Neuronal stem cell (in vitro differentiated cells): ENCODE data around the gene MYLIP.

Experiments used
- DNase-seq: peaks from one replicate; pipeline ENCODE4 v3.0.0-alpha.2; 2013; ENCODE audit warnings: low spot score
- H2AFZ ChIP-seq: one replicate; pipeline ENCODE4 v1.6.1; 2013; ENCODE audit warnings: mild to moderate bottlenecking, low read length, inconsistent platforms
- H2AK5ac ChIP-seq: 2 replicates; pipeline ENCODE4 v1.6.1; 2013; ENCODE audit warnings: low read depth, mild to moderate bottlenecking, inconsistent platforms, low read length, moderate library complexity, mixed read lengths
- H2BK120ac ChIP-seq: 2 replicates; pipeline ENCODE4 v1.6.1; 2013; ENCODE audit warnings: low read depth, mild to moderate bottlenecking, inconsistent platforms, low read length, moderate library complexity, mixed read lengths
- H2BK12ac ChIP-seq: one replicate; pipeline ENCODE4 v1.6.1; 2013; ENCODE audit warnings: low read length, inconsistent platforms
- H2BK15ac ChIP-seq: 2 replicates; pipeline ENCODE4 v1.6.1; 2013; ENCODE audit warnings: mild to moderate bottlenecking, low read length, inconsistent platforms, mixed read lengths
- H2BK5ac ChIP-seq: one replicate; pipeline ENCODE4 v1.6.1; 2013; ENCODE audit warnings: inconsistent platforms, mild to moderate bottlenecking, low read length, moderate library complexity
- H3K14ac ChIP-seq: one replicate; pipeline ENCODE4 v1.6.1; 2013; ENCODE audit warnings: low read length, inconsistent platforms
- H3K18ac ChIP-seq: 2 replicates; pipeline ENCODE4 v1.6.1; 2013; ENCODE audit warnings: low read length, inconsistent platforms
- H3K23ac ChIP-seq: 2 replicates; pipeline ENCODE4 v1.6.1; 2013; ENCODE audit warnings: low read depth, mild to moderate bottlenecking, mixed read lengths, low read length, inconsistent platforms; ENCODE audit not compliant: poor library complexity
- H3K27ac ChIP-seq: replicated peaks from 3 replicates; pipeline ENCODE4 v1.5.1; 2013; ENCODE audit warnings: low read length, inconsistent platforms
- H3K27me3 ChIP-seq, 3 experiments: 2 replicates each; pipeline ENCODE4 v1.6.1; 2013; ENCODE audit warnings: low read length in 3 of 3, mild to moderate bottlenecking in 2 of 3, inconsistent platforms in 1 of 3, low read depth in 1 of 3, mixed read lengths in 1 of 3, moderate library complexity in 1 of 3; ENCODE audit not compliant: control insufficient read depth in 3 of 3, insufficient read depth in 3 of 3
- H3K36me3 ChIP-seq, 2 donors: replicated peaks in 1 of 2; 2 replicates each; pipeline ENCODE4 v1.6.1; 2013; ENCODE audit warnings: low read length in 2 of 2; ENCODE audit not compliant: control insufficient read depth in 2 of 2, insufficient read depth in 2 of 2
- H3K4ac ChIP-seq: 2 replicates; pipeline ENCODE4 v1.6.1; 2013; ENCODE audit warnings: inconsistent platforms, mild to moderate bottlenecking, low read length, moderate library complexity
- H3K4me1 ChIP-seq, 2 donors: 1 replicate in 1 of 2; 2 replicates in 1 of 2; pipeline ENCODE4 v1.6.1; 2013; ENCODE audit warnings: low read length in 2 of 2, low read depth in 1 of 2; ENCODE audit not compliant: control insufficient read depth in 2 of 2, insufficient read depth in 1 of 2
- H3K4me2 ChIP-seq: one replicate; pipeline ENCODE4 v1.6.1; 2013; ENCODE audit warnings: mild to moderate bottlenecking, low read length, inconsistent platforms; ENCODE audit not compliant: insufficient read depth, poor library complexity, severe bottlenecking
- H3K4me3 ChIP-seq, 2 donors: 2 replicates each; pipeline ENCODE4 v1.5.1; 2013; ENCODE audit warnings: low read length in 2 of 2, mild to moderate bottlenecking in 2 of 2, inconsistent platforms in 1 of 2, moderate library complexity in 1 of 2
- H3K79me1 ChIP-seq: one replicate; pipeline ENCODE4 v1.6.1; 2013; ENCODE audit warnings: low read depth, mild to moderate bottlenecking, inconsistent platforms, low read length, moderate library complexity
- H3K9ac ChIP-seq: one replicate; pipeline ENCODE4 v1.6.1; 2013; ENCODE audit warnings: mild to moderate bottlenecking, low read depth, low read length, inconsistent platforms; ENCODE audit not compliant: poor library complexity
- H3K9me3 ChIP-seq, 2 donors: replicated peaks in 1 of 2; 2 replicates each; pipeline versions ENCODE3 to v1.6.1; 2013; ENCODE audit warnings: low read length in 2 of 2, mild to moderate bottlenecking in 2 of 2, inconsistent platforms in 1 of 2, low read depth in 1 of 2, mixed read lengths in 1 of 2, moderate library complexity in 1 of 2; ENCODE audit not compliant: control insufficient read depth in 2 of 2, insufficient read depth in 1 of 2
- H4K8ac ChIP-seq: one replicate; pipeline ENCODE4 v1.6.1; 2013; ENCODE audit warnings: low read depth, mild to moderate bottlenecking, inconsistent platforms, low read length, moderate library complexity
- H4K91ac ChIP-seq: one replicate; pipeline ENCODE4 v1.6.1; 2013; ENCODE audit warnings: low read length, low read depth, mild to moderate bottlenecking, inconsistent platforms; ENCODE audit not compliant: poor library complexity
- WGBS, 2 donors: extraction: QIAGEN DNeasy Blood & Tissue Kit; methylation state at CpG; one replicate each; pipeline ENCODE4 v1.1.7; 2013; ENCODE audit warnings: missing lambda C conversion rate in 2 of 2, mixed read lengths in 1 of 2; ENCODE audit not compliant: insufficient read length in 2 of 2, insufficient replicate concordance in 1 of 2; ENCODE audit errors: extremely low coverage in 2 of 2; 5-methylcytosine and 5-hydroxymethylcytosine counted together

The MYLIP gene

GRCh38 chr6:16179063-16179462, 50.2 kb downstream of the MYLIP start:
- no peak overlapping the region for H3K27ac ChIP-seq
- no peak overlapping the region for H2AK5ac ChIP-seq
- H2AFZ ChIP-seq = no peak overlapping the region
- no peak overlapping the region for H2BK15ac ChIP-seq
- H3K4me2 ChIP-seq = no peak overlapping the region
- no peak overlapping the region for H3K23ac ChIP-seq
- H3K4me3 ChIP-seq = no peak overlapping the region
- H2BK5ac ChIP-seq = no peak overlapping the region
- no peaks in the 10 kb centered on the region for H3K79me1 ChIP-seq
- no peak overlapping the region for H3K14ac ChIP-seq
- H3K4me1 ChIP-seq = peaks cover 0 to 7% of the 10 kb centered on the region in 2 donors
- H3K18ac ChIP-seq = no peak overlapping the region
- DNase-seq = no peak
- no peak overlapping the region for H2BK120ac ChIP-seq
- peaks cover 0 to 29% (median 0%) of the 10 kb centered on the region in 3 experiments for H3K27me3 ChIP-seq
- no peaks in the 10 kb centered on the region for H3K9me3 ChIP-seq
- H4K91ac ChIP-seq = no peak overlapping the region
- no peak overlapping the region for H3K4ac ChIP-seq
- H2BK12ac ChIP-seq = no peak overlapping the region
- no peaks in the 10 kb centered on the region for H3K36me3 ChIP-seq
- H3K9ac ChIP-seq = no peak overlapping the region
- no peak overlapping the region for H4K8ac ChIP-seq
- no CpG with 5 or more reads among the region's 2 CpGs for whole genome bisulfite sequencing, 2 donors

- no peak overlapping the region for H3K4me3 ChIP-seq
- no peak overlapping the region for H3K9ac ChIP-seq
- H2BK5ac ChIP-seq = no peak overlapping the region
- no peak overlapping the region for H3K18ac ChIP-seq
- no peak overlapping the region for H2AFZ ChIP-seq
- H2AK5ac ChIP-seq = no peak overlapping the region
- H3K14ac ChIP-seq = no peak overlapping the region
- no peak overlapping the region for H3K23ac ChIP-seq
- H4K91ac ChIP-seq = no peak overlapping the region
- H3K36me3 ChIP-seq = no peaks in the 10 kb centered on the region
- no peaks in the 10 kb centered on the region for H3K79me1 ChIP-seq
- H4K8ac ChIP-seq = no peak overlapping the region
- H2BK120ac ChIP-seq = no peak overlapping the region
- no peak for DNase-seq
- H2BK15ac ChIP-seq = no peak overlapping the region
- H3K27me3 ChIP-seq = peaks cover 0 to 30% (median 0%) of the 10 kb centered on the region in 3 experiments
- no peak overlapping the region for H3K27ac ChIP-seq
- no peak overlapping the region for H2BK12ac ChIP-seq
- no peak overlapping the region for H3K4ac ChIP-seq
- H3K9me3 ChIP-seq = no peaks in the 10 kb centered on the region
- H3K4me2 ChIP-seq = no peak overlapping the region
- peaks cover 0 to 4% of the 10 kb centered on the region in 2 donors for H3K4me1 ChIP-seq
- WGBS, 2 donors = no CpG with 5 or more reads among the region's 16 CpGs
Measured at GRCh38 chr6:16179970-16180431, 51.1 kb downstream of the MYLIP start.

- Histone ChIP-seq H3K79me1 (no peaks in the 10 kb centered on the region), H3K4me1 (no peaks in the 10 kb centered on the region), H3K18ac (no peak overlapping the region), H3K36me3 (no peaks in the 10 kb centered on the region), H3K4me3 (no peak overlapping the region), H4K8ac (no peak overlapping the region), H2BK15ac (no peak overlapping the region), H3K14ac (no peak overlapping the region), H3K27me3 (peaks cover 0 to 30% (median 0%) of the 10 kb centered on the region in 3 experiments), H2AFZ (no peak overlapping the region), H3K23ac (peak overlapping the region; percentile 27), H2AK5ac (no peak overlapping the region), H3K4ac (no peak overlapping the region), H3K9ac (no peak overlapping the region), H3K27ac (no peak overlapping the region), H2BK5ac (peak overlapping the region; percentile 14), H3K9me3 (no peaks in the 10 kb centered on the region), H2BK12ac (no peak overlapping the region), H2BK120ac (no peak overlapping the region), H3K4me2 (no peak overlapping the region), H4K91ac (no peak overlapping the region)
- no peak for DNase-seq
- WGBS, 2 donors = no CpG with 5 or more reads among the region's 45 CpGs
Measured at GRCh38 chr6:16180696-16181438, 52.0 kb downstream of the MYLIP start.

- Histone ChIP-seq H3K36me3 (no peaks in the 10 kb centered on the region), H3K27ac (no peak overlapping the region), H2BK12ac (no peak overlapping the region), H2BK15ac (no peak overlapping the region), H4K91ac (no peak overlapping the region), H3K4me2 (no peak overlapping the region), H3K23ac (no peak overlapping the region), H2BK120ac (no peak overlapping the region), H3K4ac (no peak overlapping the region), H2AK5ac (no peak overlapping the region), H3K4me1 (no peaks in the 10 kb centered on the region), H3K9ac (no peak overlapping the region), H2AFZ (no peak overlapping the region), H4K8ac (no peak overlapping the region), H3K4me3 (no peak overlapping the region), H3K14ac (no peak overlapping the region), H2BK5ac (no peak overlapping the region), H3K9me3 (no peaks in the 10 kb centered on the region), H3K27me3 (peaks cover 0 to 32% (median 0%) of the 10 kb centered on the region in 3 experiments), H3K18ac (no peak overlapping the region), H3K79me1 (no peaks in the 10 kb centered on the region)
- no peak for DNase-seq
- WGBS, 2 donors = no CpG with 5 or more reads among the region's 14 CpGs
Measured at GRCh38 chr6:16181439-16182297, 52.8 kb downstream of the MYLIP start.
